ENCODE results near the gene MAPKBP1. TPM values are rescaled to one million over a fixed set of nuclear protein-coding genes. Genes with fewer than 3 reads are reported as not detected.

The MAPKBP1 gene
- total RNA-seq, 1 experiment from 2014 or later = 14.5 TPM

DNA sequence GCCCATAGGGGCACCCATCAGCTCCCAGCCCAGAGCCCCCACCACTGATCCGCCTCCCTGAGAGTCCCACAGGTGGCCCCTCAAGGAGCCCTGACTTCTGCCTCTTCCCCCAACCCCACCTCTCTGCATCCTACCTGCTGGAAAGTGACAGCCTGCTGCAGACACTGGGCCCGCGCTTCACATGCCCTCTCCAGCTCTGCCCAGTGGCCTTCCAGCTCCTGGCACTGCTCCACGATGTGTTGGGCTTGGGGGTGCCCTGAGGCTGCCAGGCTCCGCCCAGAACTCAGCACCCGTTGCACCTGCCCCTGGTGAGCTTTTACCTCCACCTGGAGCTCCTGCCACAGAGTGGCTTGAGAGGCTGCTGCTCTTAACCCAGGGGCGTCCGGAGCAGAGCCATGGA, 99.4 kb downstream of the MAPKBP1 start:
- ATAC-seq (no peak), DNase-seq (ENCODE audit: low spot score) (no peak)
- ChIA-PET CTCF (interaction anchor here (1.2 kb wide), 1 partner anchor 9 kb away, joined by 4 read pairs; no protein-coding TSS in a partner anchor), POLR2A (no interaction called here)
- no peaks in the 10 kb centered on the region for H3K9me3 Mint-ChIP-seq
- no peaks in the 10 kb centered on the region; the same call in 1 of the 2 replicates for H3K27me3 Mint-ChIP-seq (ENCODE audit: low read depth)
- no peak overlapping the region for H3K4me3 Mint-ChIP-seq
- TF ChIP-seq ZNF219 (CRISPR knock-in tag; IDR thresholded peaks at IDR 0.05; ENCODE audit: borderline replicate concordance) = no peak
- TF ChIP-seq, protein P1, sequence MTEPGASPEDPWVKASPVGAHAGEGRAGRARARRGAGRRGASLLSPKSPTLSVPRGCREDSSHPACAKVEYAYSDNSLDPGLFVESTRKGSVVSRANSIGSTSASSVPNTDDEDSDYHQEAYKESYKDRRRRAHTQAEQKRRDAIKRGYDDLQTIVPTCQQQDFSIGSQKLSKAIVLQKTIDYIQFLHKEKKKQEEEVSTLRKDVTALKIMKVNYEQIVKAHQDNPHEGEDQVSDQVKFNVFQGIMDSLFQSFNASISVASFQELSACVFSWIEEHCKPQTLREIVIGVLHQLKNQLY (CRISPR knock-in tag; IDR thresholded peaks at IDR 0.05) = no peak
- no peak for TF ChIP-seq OVOL2 (CRISPR knock-in tag; IDR thresholded peaks at IDR 0.05; ENCODE audit: borderline replicate concordance)
- TF ChIP-seq, protein P2, sequence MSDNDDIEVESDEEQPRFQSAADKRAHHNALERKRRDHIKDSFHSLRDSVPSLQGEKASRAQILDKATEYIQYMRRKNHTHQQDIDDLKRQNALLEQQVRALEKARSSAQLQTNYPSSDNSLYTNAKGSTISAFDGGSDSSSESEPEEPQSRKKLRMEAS (CRISPR knock-in tag; IDR thresholded peaks at IDR 0.05) = no peak
- TF ChIP-seq, protein P3, sequence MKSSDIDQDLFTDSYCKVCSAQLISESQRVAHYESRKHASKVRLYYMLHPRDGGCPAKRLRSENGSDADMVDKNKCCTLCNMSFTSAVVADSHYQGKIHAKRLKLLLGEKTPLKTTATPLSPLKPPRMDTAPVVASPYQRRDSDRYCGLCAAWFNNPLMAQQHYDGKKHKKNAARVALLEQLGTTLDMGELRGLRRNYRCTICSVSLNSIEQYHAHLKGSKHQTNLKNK (CRISPR knock-in tag; IDR thresholded peaks at IDR 0.05) = no peak
- TF ChIP-seq, protein P4, sequence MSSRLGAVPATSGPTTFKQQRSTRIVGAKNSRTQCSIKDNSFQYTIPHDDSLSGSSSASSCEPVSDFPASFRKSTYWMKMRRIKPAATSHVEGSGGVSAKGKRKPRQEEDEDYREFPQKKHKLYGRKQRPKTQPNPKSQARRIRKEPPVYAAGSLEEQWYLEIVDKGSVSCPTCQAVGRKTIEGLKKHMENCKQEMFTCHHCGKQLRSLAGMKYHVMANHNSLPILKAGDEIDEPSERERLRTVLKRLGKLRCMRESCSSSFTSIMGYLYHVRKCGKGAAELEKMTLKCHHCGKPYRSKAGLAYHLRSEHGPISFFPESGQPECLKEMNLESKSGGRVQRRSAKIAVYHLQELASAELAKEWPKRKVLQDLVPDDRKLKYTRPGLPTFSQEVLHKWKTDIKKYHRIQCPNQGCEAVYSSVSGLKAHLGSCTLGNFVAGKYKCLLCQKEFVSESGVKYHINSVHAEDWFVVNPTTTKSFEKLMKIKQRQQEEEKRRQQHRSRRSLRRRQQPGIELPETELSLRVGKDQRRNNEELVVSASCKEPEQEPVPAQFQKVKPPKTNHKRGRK (CRISPR knock-in tag; IDR thresholded peaks at IDR 0.05; ENCODE audit: borderline replicate concordance) = no peak
- TF ChIP-seq, protein P5, sequence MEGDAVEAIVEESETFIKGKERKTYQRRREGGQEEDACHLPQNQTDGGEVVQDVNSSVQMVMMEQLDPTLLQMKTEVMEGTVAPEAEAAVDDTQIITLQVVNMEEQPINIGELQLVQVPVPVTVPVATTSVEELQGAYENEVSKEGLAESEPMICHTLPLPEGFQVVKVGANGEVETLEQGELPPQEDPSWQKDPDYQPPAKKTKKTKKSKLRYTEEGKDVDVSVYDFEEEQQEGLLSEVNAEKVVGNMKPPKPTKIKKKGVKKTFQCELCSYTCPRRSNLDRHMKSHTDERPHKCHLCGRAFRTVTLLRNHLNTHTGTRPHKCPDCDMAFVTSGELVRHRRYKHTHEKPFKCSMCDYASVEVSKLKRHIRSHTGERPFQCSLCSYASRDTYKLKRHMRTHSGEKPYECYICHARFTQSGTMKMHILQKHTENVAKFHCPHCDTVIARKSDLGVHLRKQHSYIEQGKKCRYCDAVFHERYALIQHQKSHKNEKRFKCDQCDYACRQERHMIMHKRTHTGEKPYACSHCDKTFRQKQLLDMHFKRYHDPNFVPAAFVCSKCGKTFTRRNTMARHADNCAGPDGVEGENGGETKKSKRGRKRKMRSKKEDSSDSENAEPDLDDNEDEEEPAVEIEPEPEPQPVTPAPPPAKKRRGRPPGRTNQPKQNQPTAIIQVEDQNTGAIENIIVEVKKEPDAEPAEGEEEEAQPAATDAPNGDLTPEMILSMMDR (IDR thresholded peaks at IDR 0.05) = no peak
- TF ChIP-seq FOXK1 (CRISPR knock-in tag; IDR thresholded peaks at IDR 0.05) = no peak
- no peak for TF ChIP-seq CREB1 (CRISPR knock-in tag; IDR thresholded peaks at IDR 0.05)
- no peak for TF ChIP-seq ZNF317 (CRISPR knock-in tag; IDR thresholded peaks at IDR 0.05; ENCODE audit: borderline replicate concordance, low read depth)
- TF ChIP-seq KAT7 (CRISPR knock-in tag; IDR thresholded peaks at IDR 0.05; ENCODE audit: borderline replicate concordance) = no peak
- TF ChIP-seq ZNF671 (CRISPR knock-in tag; IDR thresholded peaks at IDR 0.05) = no peak
- TF ChIP-seq ZNF138 (CRISPR knock-in tag; conservative IDR thresholded peaks at IDR 0.05) = no peak
- TF ChIP-seq, protein P6, sequence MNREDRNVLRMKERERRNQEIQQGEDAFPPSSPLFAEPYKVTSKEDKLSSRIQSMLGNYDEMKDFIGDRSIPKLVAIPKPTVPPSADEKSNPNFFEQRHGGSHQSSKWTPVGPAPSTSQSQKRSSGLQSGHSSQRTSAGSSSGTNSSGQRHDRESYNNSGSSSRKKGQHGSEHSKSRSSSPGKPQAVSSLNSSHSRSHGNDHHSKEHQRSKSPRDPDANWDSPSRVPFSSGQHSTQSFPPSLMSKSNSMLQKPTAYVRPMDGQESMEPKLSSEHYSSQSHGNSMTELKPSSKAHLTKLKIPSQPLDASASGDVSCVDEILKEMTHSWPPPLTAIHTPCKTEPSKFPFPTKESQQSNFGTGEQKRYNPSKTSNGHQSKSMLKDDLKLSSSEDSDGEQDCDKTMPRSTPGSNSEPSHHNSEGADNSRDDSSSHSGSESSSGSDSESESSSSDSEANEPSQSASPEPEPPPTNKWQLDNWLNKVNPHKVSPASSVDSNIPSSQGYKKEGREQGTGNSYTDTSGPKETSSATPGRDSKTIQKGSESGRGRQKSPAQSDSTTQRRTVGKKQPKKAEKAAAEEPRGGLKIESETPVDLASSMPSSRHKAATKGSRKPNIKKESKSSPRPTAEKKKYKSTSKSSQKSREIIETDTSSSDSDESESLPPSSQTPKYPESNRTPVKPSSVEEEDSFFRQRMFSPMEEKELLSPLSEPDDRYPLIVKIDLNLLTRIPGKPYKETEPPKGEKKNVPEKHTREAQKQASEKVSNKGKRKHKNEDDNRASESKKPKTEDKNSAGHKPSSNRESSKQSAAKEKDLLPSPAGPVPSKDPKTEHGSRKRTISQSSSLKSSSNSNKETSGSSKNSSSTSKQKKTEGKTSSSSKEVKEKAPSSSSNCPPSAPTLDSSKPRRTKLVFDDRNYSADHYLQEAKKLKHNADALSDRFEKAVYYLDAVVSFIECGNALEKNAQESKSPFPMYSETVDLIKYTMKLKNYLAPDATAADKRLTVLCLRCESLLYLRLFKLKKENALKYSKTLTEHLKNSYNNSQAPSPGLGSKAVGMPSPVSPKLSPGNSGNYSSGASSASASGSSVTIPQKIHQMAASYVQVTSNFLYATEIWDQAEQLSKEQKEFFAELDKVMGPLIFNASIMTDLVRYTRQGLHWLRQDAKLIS (CRISPR knock-in tag; IDR thresholded peaks at IDR 0.05; ENCODE audit: borderline replicate concordance) = no peak
- H3K36me3 Mint-ChIP-seq = no peaks in the 10 kb centered on the region
- no peaks in the 10 kb centered on the region for H3K4me1 Mint-ChIP-seq
- H3K27ac Mint-ChIP-seq = no peak overlapping the region

DNA sequence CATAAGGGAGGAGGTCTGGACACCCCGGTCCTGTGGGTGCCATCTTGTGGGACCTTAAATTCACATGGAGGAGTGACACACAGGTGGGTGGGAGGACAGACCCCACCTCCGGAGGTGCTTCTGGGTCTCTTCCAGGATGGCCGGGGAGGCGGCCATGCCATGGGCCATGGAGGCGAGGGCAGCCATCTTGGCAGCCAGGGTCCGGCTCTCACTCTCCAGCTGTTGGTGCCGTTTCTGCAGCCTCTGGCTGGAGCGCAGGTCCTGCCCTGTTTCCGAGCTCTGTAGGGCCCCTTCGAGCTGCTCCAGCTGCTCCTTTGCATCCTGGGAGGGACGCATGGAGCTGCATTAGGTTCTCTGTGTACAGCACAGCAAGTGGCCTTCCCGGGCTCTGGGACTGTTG, 100.5 kb downstream of the MAPKBP1 start:
- Mint-ChIP-seq H3K4me1 (no peaks in the 10 kb centered on the region), H3K27me3 (ENCODE audit: low read depth) (peaks cover 2% of the 10 kb centered on the region; the same call in 1 of the 2 replicates), H3K9me3 (no peaks in the 10 kb centered on the region), H3K27ac (no peak overlapping the region), H3K4me3 (no peak overlapping the region), H3K36me3 (no peaks in the 10 kb centered on the region)
- DNase-seq (ENCODE audit: low spot score) (no peak), ATAC-seq (no peak)
- TF ChIP-seq, protein P7, sequence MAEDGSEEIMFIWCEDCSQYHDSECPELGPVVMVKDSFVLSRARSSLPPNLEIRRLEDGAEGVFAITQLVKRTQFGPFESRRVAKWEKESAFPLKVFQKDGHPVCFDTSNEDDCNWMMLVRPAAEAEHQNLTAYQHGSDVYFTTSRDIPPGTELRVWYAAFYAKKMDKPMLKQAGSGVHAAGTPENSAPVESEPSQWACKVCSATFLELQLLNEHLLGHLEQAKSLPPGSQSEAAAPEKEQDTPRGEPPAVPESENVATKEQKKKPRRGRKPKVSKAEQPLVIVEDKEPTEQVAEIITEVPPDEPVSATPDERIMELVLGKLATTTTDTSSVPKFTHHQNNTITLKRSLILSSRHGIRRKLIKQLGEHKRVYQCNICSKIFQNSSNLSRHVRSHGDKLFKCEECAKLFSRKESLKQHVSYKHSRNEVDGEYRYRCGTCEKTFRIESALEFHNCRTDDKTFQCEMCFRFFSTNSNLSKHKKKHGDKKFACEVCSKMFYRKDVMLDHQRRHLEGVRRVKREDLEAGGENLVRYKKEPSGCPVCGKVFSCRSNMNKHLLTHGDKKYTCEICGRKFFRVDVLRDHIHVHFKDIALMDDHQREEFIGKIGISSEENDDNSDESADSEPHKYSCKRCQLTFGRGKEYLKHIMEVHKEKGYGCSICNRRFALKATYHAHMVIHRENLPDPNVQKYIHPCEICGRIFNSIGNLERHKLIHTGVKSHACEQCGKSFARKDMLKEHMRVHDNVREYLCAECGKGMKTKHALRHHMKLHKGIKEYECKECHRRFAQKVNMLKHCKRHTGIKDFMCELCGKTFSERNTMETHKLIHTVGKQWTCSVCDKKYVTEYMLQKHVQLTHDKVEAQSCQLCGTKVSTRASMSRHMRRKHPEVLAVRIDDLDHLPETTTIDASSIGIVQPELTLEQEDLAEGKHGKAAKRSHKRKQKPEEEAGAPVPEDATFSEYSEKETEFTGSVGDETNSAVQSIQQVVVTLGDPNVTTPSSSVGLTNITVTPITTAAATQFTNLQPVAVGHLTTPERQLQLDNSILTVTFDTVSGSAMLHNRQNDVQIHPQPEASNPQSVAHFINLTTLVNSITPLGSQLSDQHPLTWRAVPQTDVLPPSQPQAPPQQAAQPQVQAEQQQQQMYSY (CRISPR knock-in tag; IDR thresholded peaks at IDR 0.05) = no peak
- no peak for TF ChIP-seq TEAD4 (CRISPR knock-in tag; IDR thresholded peaks at IDR 0.05)
- ChIA-PET POLR2A (interaction anchor here (0.6 kb wide), 1 partner anchor 178 kb away, joined by 4 read pairs; no protein-coding TSS in a partner anchor), CTCF (interaction anchor here (0.7 to 1.2 kb wide), 3 partner anchors 10 to 100 kb away, joined by 3 to 4 read pairs (median 3); no protein-coding TSS in a partner anchor)

All from WTC11 (cell line).